ENCODE data around the gene P2RY1. TPM values are rescaled to one million over a fixed set of nuclear protein-coding genes. Genes with fewer than 3 reads are reported as not detected.

P2RY1 gene
- total RNA-seq, 1 experiment from 2014 or later, result 1.7 TPM

DNA sequence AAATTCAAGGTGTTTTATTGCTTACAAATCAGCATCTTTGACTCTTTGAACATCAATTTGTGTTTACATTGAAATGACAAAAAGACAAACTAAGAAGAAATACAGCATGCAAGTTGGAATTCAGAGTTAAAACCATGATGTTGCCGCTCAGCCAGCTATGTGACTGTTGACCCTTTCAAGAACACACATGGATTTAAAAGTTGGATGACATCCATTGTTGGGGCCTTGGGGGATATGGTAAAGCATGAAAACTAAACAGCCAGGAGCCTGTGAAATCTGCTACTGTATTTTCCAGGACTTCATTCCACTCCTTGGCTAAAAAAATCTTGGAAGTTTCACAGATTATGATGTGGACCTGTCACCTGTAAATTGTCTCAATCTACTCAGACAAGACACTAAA, 4.6 kb downstream of the P2RY1 start:
- intact Hi-C loops (cut with micrococcal nuclease), result no loop called here
- CTCF ChIA-PET, result no interaction called here

DNA sequence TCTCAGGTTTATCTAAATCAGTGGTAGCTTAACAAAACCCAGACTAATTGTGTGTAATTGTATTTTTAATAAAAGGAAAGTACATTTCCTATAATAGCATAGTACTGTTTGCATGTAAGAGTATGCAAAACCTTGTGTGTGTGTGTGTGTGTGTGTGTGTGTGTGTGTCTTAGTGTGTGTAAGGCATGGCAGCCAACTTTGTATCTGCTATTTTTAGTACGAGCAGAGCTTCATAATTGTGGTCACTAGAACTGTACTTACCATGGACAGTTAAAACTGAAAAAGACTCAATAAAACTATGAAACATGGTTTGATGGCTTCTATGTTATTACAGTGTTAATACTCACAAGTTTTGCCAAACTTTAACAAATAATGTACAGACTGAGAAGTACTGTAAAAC, 6.2 kb downstream of the P2RY1 start:
- BruUV-seq (replicated peaks), result no TSS peak
- H3K9ac ChIP-seq (ENCODE audit: low read length), result no peak overlapping the region

More for the DNA sequence above, 4.6 kb downstream of the P2RY1 start:
- Histone ChIP-seq H2AFZ (ENCODE audit: low read depth, low read length, poor library complexity, severe bottlenecking) (no peak overlapping the region), H3K4me1 (ENCODE audit: control insufficient read depth in 1 of 2, insufficient read depth in 2 of 2, low read length in 2 of 2) (peaks cover 0 to 7% of the 10 kb centered on the region in 2 experiments; a peak in 1 of 4 replicates), H3K4me2 (ENCODE audit: low read length) (no peak overlapping the region), H3K9ac (ENCODE audit: low read length) (no peak overlapping the region), H4K20me1 (ENCODE audit: insufficient read depth) (no peaks in the 10 kb centered on the region), H3K4me3 (replicated peaks in 1 of 2; ENCODE audit: low read depth in 1 of 2, low read length in 2 of 2) (no peak overlapping the region), H3K9me2 (ENCODE audit: insufficient read depth) (no peaks in the 10 kb centered on the region), H3K27ac (ENCODE audit: low read depth, low read length) (no peak overlapping the region), H3K9me3 (ENCODE audit: control insufficient read depth in 1 of 2, insufficient read depth in 1 of 2, low read depth in 1 of 2, low read length in 2 of 2) (no peaks in the 10 kb centered on the region), H3K79me2 (ENCODE audit: insufficient read depth, low read length) (no peaks in the 10 kb centered on the region), H3K27me3 (ENCODE audit: insufficient read depth, low read length) (no peaks in the 10 kb centered on the region), H3K36me3 (ENCODE audit: control insufficient read depth in 1 of 2, insufficient read depth in 2 of 2, low read length in 2 of 2) (no peaks in the 10 kb centered on the region)
- POLR2A ChIA-PET, result no interaction called here
- RAD21 ChIA-PET (ENCODE audit: low non-redundant PET in 1 of 2, low total read pairs in 2 of 2, uncharacterized antibody in 2 of 2, unreplicated experiment in 2 of 2), result no interaction called here
- TF ChIP-seq ELF1 (IDR thresholded peaks at IDR 0.05; ENCODE audit: borderline replicate concordance, low read depth), result no peak
- no peak for TF ChIP-seq SRF (IDR thresholded peaks at IDR 0.05; ENCODE audit: low read depth)
- no peak for TF ChIP-seq CBX3 (IDR thresholded peaks at IDR 0.05; ENCODE audit: low read depth)
- TF ChIP-seq EZH2 (IDR thresholded peaks at IDR 0.05), result no peak
- DNase-seq (ENCODE audit: low read depth, low spot score) (no peak), ATAC-seq (no peak)
- BruUV-seq (replicated peaks), result no TSS peak

More for the DNA sequence above, 6.2 kb downstream of the P2RY1 start:
- H3K9me3 ChIP-seq (ENCODE audit: control insufficient read depth in 1 of 2, insufficient read depth in 1 of 2, low read depth in 1 of 2, low read length in 2 of 2), result no peaks in the 10 kb centered on the region
- TF ChIP-seq EZH2phosphoT487 (IDR thresholded peaks at IDR 0.05; ENCODE audit: borderline replicate concordance), result no peak
- no peak for TF ChIP-seq YY1 (IDR thresholded peaks at IDR 0.05; ENCODE audit: extremely low read depth, insufficient replicate concordance, low read depth, low read length)
- no peak for TF ChIP-seq SRF (IDR thresholded peaks at IDR 0.05; ENCODE audit: low read depth)
- TF ChIP-seq POLR2AphosphoS5 (IDR thresholded peaks at IDR 0.05; ENCODE audit: low read depth, low read length), result no peak
- no peak for TF ChIP-seq ZFX (IDR thresholded peaks at IDR 0.05)
- TF ChIP-seq SP1 (IDR thresholded peaks at IDR 0.05; ENCODE audit: low read depth), result no peak
- TF ChIP-seq CBX3 (IDR thresholded peaks at IDR 0.05; ENCODE audit: low read depth), result no peak
- TF ChIP-seq, protein P1, sequence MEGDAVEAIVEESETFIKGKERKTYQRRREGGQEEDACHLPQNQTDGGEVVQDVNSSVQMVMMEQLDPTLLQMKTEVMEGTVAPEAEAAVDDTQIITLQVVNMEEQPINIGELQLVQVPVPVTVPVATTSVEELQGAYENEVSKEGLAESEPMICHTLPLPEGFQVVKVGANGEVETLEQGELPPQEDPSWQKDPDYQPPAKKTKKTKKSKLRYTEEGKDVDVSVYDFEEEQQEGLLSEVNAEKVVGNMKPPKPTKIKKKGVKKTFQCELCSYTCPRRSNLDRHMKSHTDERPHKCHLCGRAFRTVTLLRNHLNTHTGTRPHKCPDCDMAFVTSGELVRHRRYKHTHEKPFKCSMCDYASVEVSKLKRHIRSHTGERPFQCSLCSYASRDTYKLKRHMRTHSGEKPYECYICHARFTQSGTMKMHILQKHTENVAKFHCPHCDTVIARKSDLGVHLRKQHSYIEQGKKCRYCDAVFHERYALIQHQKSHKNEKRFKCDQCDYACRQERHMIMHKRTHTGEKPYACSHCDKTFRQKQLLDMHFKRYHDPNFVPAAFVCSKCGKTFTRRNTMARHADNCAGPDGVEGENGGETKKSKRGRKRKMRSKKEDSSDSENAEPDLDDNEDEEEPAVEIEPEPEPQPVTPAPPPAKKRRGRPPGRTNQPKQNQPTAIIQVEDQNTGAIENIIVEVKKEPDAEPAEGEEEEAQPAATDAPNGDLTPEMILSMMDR (IDR thresholded peaks at IDR 0.05 in 2 of 3, conservative IDR thresholded peaks at IDR 0.05 in 1 of 3; ENCODE audit: borderline replicate concordance in 1 of 3, insufficient read depth in 1 of 3, low read depth in 2 of 3, low read length in 2 of 3), result no peak
- TF ChIP-seq JUND (IDR thresholded peaks at IDR 0.05), result no peak
- TF ChIP-seq CEBPB (IDR thresholded peaks at IDR 0.05; ENCODE audit: low read depth), result no peak
- H3K9me2 ChIP-seq (ENCODE audit: insufficient read depth), result no peaks in the 10 kb centered on the region
- ChIA-PET POLR2A (no interaction called here), RAD21 (ENCODE audit: low non-redundant PET in 1 of 2, low total read pairs in 2 of 2, uncharacterized antibody in 2 of 2, unreplicated experiment in 2 of 2) (no interaction called here), CTCF (no interaction called here)
- H3K36me3 ChIP-seq (ENCODE audit: control insufficient read depth in 1 of 2, insufficient read depth in 2 of 2, low read length in 2 of 2), result no peaks in the 10 kb centered on the region
- no peak overlapping the region for H3K27ac ChIP-seq (ENCODE audit: low read depth, low read length)
- H3K4me3 ChIP-seq (replicated peaks in 1 of 2; ENCODE audit: low read depth in 1 of 2, low read length in 2 of 2), result no peak overlapping the region
- H3K27me3 ChIP-seq (ENCODE audit: insufficient read depth, low read length), result no peaks in the 10 kb centered on the region
- ATAC-seq (no peak), DNase-seq (ENCODE audit: low read depth, low spot score) (no peak)
- intact Hi-C loops (cut with micrococcal nuclease), result no loop called here
- no peak overlapping the region for H2AFZ ChIP-seq (ENCODE audit: low read depth, low read length, poor library complexity, severe bottlenecking)
- no peak overlapping the region for H3K4me2 ChIP-seq (ENCODE audit: low read length)
- H3K79me2 ChIP-seq (ENCODE audit: insufficient read depth, low read length), result no peaks in the 10 kb centered on the region
- no peaks in the 10 kb centered on the region for H3K4me1 ChIP-seq (ENCODE audit: control insufficient read depth in 1 of 2, insufficient read depth in 2 of 2, low read length in 2 of 2)
- H4K20me1 ChIP-seq (ENCODE audit: insufficient read depth), result no peaks in the 10 kb centered on the region
